ENCODE results near the gene FYN. TPM values are rescaled to one million over a fixed set of nuclear protein-coding genes. Genes with fewer than 3 reads are reported as not detected.
A peak's percentile ranks its signal among the peaks of the same experiment; 100 is the strongest.
"Not testable (repeated sequence)": the region's sequence is repeated elsewhere in the genome, so short reads cannot be mapped to it uniquely, and the experiment has no call there.

FYN gene
- total RNA-seq, 2 donors from 2014 or later, result 287 to 304 TPM

DNA sequence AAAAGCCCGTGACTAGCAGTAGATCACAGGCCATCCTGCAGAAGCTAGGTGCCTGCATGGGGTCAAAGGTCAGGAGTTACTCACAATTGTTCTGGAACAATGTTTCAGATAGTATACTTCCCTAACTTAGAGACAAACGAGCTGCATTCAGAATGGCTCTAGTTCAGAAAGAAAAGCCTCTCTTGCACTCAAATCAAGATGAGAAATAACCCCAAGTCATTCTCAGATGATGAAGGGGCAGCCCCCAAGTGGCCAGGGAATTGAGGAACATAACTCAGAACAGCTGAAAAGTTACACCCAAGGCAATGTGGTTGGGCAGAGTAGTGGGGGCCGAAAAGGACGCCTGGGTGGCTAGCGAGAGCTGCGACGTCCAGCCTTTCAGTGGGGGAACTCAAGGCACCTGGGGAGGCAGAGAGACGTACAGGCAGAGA is 27.8 kb downstream of the FYN start:
- ATAC-seq (peak in 1 of 2 donors; percentile 30), DNase-seq (ENCODE audit: low spot score in 2 of 2) (no peak)
- H3K27ac Mint-ChIP-seq, result peak overlapping the region in 1 of 2 donors; percentile 93
- H3K36me3 Mint-ChIP-seq, result peaks cover 4 to 15% of the 10 kb centered on the region in 2 donors
- H3K9me3 Mint-ChIP-seq, result no peaks in the 10 kb centered on the region

DNA sequence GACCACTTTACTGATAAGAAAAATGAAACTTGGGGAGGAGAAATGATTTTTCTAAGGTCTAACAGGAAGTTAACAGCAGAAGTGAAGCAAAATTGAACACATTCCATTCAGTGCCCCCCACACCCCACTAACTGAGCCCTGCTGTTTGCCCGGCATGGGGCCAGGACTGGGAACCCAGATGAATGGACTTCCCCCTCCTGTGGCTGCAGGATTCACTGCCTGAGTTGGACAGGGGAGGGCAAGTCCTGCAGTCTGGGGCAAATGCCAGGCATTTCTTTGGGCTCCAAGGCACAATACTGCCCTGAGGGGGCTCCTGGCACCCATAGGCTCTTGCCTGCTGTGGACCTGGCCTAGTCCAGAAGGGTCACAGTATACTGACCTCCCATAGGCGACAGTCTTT is 28.3 kb downstream of the FYN start:
- H3K9me3 Mint-ChIP-seq, result no peaks in the 10 kb centered on the region
- DNase-seq (ENCODE audit: low spot score in 2 of 2) (no peak), ATAC-seq (no peak)
- peaks cover 4 to 15% of the 10 kb centered on the region in 2 donors for H3K36me3 Mint-ChIP-seq
- H3K27ac Mint-ChIP-seq, result peak overlapping the region in 1 of 2 donors; percentile 93

DNA sequence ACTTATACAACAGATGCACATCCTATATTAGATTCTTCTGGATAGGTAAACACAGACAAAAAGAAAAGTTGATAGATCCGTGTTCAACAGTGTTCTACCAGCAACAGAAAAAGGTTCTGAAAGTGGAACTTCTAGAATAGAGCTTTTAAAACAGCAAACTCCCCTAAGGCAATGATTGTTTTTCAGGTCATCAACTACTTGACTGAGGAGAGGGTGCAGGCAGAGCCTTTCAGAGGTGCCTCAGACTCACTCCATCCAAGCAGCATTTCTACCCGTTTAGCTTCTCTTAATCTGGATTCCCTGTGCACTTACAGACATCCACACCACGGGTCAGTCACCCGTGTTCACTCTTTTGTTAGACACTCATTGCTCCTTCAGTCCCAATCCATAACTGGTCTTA is 28.9 kb downstream of the FYN start:
- no peaks in the 10 kb centered on the region for H3K9me3 Mint-ChIP-seq
- H3K36me3 Mint-ChIP-seq, result peaks cover 4 to 15% of the 10 kb centered on the region in 2 donors
- ATAC-seq, result no peak
- H3K27ac Mint-ChIP-seq, result peak overlapping the region in 1 of 2 donors; percentile 72
- DNase-seq (ENCODE audit: low spot score in 2 of 2), result no peak

DNA sequence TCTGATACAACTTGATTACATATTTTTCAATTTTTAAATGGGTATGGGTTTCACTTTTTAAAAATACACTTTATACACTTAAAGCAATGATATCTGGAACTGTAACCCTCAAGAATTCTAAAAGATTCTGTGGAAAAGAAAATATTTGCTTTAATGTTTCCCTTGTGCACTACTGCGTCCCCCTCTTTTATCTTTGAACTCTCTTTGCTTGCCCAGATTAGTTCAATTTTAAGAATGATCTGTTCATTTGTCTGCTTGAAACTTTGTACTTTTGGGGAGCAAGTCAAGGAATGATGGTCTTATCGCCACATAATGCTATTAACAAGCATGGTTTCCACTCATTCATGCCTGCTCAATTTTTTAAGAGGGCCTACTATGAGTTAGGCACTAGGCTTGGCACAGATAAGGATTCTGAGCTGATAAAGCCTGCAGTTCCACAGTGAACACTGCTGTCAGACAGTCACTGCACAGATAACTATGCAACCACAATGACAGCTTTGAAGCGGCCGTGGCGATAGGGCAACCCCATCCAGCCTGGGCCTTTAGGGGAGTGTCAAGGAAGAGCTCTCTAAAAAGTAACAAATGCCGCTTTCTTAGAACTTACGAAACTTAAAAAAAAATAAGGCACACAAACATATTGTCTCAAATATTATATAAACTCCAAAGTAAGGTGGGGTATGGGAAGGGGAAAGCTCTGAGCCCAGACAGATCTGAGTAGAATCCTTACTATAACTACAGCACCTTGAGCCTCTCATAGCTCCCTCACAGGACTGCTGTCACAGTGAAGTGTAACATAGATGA is 29.7 kb downstream of the FYN start:
- Mint-ChIP-seq H3K27ac (no peak overlapping the region), H3K9me3 (no peaks in the 10 kb centered on the region), H3K36me3 (peaks cover 4 to 15% of the 10 kb centered on the region in 2 donors)
- peak in 1 of 2 donors; percentile 65 for DNase-seq (ENCODE audit: low spot score in 2 of 2)
- ATAC-seq, result peak; percentile 53 to 60

DNA sequence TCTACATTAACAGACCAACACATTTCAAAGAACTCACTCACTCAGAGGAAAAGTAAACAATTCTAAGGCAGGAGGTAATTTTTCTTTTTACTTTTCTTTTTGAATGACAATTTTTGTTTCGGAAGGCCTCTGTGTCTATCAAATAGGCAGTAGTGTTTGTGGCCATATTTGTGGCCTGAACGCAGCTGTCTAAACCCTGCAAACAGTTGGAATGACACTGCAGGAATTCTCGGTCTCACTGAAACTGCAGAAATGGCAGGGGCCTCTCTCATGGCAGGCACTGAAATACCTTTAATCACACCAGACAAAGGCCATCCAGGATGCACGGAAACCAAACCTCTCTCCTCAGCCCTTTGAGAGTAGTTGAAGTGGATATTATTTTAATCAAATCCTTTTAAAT is 30.4 kb downstream of the FYN start:
- no peak for ATAC-seq
- DNase-seq (ENCODE audit: low spot score in 2 of 2), result no peak
- Mint-ChIP-seq H3K27ac (no peak overlapping the region), H3K36me3 (peaks cover 4 to 15% of the 10 kb centered on the region in 2 donors), H3K9me3 (no peaks in the 10 kb centered on the region)

DNA sequence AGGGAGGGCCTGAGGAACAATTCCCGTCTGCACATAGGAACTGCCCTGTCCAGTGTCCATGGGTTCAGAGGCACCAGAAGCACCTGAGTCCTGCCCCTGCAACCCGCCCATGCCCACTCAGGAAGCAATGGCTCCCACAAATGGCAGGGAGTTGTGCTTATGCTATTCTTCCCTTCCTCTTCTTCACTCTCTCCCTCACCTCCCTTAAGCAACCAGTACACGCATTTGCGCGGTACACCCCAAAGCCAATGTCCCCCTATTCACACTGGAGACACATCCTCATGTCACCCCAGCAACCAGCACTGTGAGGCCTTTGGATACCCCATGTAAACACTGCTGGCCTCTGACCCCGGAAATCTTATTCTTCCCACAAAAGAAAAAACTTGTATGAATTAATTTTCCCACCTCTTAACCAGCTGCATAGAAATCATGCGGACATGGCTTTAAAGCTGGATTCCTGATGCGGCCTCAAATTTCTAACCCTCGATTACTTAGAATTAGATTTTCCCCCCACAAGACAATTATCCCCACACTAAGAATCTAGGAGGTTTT is 30.9 kb downstream of the FYN start:
- Mint-ChIP-seq H3K36me3 (peaks cover 4 to 18% of the 10 kb centered on the region in 2 donors), H3K9me3 (no peaks in the 10 kb centered on the region), H3K27ac (no peak overlapping the region)
- ATAC-seq, result no peak
- DNase-seq (ENCODE audit: low spot score in 2 of 2), result no peak

DNA sequence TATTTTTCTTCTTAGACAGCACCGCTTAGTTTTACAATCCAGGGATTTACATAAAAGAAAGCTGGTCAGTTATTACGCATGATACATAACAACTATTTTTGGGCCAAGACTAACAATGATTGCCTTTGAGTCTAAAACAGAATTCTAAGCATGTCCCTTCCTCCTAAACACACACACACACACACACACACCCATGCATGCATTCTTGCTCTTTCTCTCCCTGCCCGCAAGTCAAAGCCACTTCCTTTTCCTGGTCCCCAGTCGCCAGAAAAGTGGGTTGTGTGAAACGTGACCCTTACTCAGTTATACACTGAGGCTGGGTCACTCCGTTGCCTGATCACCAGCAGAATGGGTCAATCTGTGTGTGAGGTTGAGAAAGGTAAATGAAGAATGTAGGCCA is 31.4 kb downstream of the FYN start:
- H3K36me3 Mint-ChIP-seq, result peaks cover 4 to 20% of the 10 kb centered on the region in 2 donors
- H3K9me3 Mint-ChIP-seq, result no peaks in the 10 kb centered on the region
- DNase-seq (ENCODE audit: low spot score in 2 of 2) (peak in 1 of 2 donors; percentile 72), ATAC-seq (no peak)
- no peak overlapping the region for H3K27ac Mint-ChIP-seq

DNA sequence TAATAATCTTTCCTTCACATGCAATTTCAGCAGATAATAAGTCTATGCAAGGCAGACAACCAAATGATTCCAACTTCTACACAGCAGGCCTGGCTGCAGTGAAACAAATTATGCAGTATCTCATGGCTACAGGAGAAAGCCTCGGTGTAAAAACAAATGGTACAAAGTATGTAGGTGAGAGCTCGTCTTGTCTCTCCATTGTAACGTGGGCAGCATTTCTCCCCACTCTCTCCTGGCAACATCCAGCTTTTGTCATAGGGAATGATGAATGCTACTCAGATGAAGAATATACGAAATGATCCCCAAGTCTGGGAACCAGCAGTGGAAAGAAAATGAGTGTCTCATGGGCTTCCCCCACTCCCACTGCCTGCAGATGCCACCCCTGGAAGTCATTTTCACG is 32.4 kb downstream of the FYN start:
- no peak for ATAC-seq

DNA sequence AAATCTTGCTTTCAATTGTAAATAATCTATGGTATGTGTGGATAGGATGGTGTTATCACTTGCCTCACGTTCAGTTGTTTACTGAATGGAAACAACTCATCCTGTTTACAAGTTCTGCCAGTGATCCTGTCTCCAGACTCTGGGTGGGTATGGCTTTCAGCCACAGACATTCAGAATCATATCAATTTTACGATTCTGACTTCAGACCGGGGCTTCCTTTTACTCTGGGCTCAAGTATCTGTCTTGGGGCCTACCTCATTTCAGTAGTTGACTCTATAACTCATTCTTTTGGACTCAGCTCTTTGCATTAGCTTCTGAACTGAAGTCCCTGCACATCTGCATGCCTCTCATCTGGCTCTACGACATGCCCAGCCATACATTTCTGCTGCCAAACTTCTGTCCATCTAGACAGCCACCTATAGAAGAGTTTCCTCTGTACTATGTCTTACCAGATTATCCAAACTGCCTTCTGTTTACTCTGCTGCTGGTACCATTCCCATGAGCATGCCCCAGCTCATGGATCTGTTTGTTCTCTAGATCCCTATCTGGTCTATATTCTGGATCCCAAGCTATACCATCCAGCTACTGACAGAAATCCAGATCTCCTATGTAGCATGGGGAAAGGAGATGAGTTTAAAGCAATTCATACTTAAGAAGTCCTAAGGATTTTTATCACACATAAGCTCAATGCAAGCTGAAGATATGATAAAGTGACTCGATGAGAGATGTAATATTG is 34.3 kb downstream of the FYN start:
- ATAC-seq, result peak; percentile 48 to 72
- peak in 1 of 2 donors; percentile 58 for DNase-seq (ENCODE audit: low spot score in 2 of 2)
- Mint-ChIP-seq H3K27ac (peak overlapping the region; percentile 91 to 97), H3K9me3 (no peaks in the 10 kb centered on the region), H3K36me3 (peaks cover 11 to 24% of the 10 kb centered on the region in 2 donors)

More for the DNA sequence above, 32.4 kb downstream of the FYN start:
- H3K9me3 Mint-ChIP-seq, result no peaks in the 10 kb centered on the region
- peaks cover 5 to 24% of the 10 kb centered on the region in 2 donors for H3K36me3 Mint-ChIP-seq
- peak overlapping the region in 1 of 2 donors; percentile 22 for H3K27ac Mint-ChIP-seq
- DNase-seq (ENCODE audit: low spot score in 2 of 2), result no peak

DNA sequence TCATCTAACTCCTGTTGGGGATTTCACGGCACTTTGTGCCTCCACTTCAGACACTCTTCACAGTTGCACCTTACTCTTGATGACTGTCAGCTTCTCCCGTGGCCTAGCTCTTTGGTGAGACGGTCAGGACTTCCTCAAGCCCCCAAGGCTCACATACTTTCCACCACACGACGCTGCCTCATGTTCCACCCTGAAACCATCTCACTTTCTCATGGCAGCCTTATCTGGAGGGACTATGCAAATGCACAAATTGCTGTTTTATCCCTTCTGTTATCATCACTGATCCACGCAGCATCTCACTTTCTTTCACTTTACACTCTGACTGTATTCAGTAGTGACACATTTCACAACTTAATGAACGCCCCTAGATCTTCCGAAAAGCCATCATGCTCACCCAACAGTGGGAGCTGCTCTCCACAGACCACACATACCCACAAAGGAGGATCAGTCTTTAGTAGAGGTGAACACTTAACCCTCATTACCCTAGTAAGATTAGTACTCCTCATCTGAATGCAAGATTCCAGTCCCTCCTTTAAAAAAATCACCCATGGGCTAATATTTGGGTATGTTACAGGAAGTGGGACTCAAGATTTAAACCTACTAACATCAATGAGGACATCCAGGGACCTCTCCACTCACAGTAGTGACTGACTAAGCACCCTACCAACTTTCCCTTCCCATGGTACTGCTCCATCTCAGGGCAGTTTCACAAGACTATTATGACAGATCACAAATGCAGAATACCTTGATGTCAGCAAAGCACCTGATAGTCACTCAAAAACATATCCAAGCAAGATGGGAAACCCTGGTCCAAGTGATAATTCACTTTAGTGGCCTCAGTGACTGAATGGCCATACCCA is 35.4 kb downstream of the FYN start:
- DNase-seq (ENCODE audit: low spot score in 2 of 2) (peak; percentile 57 to 78), ATAC-seq (peak; percentile 78 to 82)
- Mint-ChIP-seq H3K9me3 (no peaks in the 10 kb centered on the region), H3K27ac (peak overlapping the region; percentile 91 to 97), H3K36me3 (peaks cover 11 to 24% of the 10 kb centered on the region in 2 donors)

DNA sequence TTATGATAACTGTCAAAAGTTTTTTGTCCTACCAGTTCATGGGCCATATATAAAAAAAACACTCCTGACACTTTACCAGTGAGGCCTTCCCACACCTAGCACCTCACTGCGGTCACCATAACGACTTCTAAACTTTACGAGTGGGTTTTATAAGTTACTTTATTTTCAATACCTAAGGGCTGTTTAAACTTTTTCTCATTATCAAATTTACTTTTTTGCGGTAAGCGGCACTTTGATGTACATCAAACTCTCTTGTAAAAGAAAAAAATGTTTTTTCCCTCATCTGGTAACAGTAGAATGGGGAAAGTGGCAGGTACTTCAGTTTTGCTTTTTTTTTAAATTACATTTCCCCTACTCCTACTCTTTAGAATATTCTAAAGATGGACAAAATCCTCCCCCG is 36.2 kb downstream of the FYN start:
- Mint-ChIP-seq H3K27ac (peak overlapping the region; percentile 91 to 97), H3K9me3 (no peaks in the 10 kb centered on the region), H3K36me3 (peaks cover 11 to 25% of the 10 kb centered on the region in 2 donors)
- DNase-seq (ENCODE audit: low spot score in 2 of 2) (no peak), ATAC-seq (no peak)

DNA sequence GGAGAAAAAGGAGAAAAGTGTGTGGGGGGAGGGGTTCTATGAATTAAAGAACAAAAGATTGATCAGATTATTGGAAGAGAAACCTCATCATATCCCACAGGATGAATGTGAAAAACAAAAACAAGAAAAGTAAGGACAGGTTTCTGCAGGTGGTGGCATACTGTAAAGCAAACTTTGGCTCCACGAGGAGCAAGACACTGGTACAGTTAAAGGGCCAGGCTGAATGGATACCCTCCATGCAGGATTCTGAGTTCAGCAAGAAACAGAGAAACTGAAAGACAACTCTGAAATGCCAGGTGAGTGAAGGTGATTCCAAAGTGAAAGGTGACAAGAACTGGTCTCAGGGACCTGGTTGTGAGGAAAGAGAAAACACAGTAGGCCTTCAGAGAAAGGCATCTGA is 37.4 kb downstream of the FYN start:
- H3K27ac Mint-ChIP-seq, result peak overlapping the region; percentile 87 to 91
- ATAC-seq (no peak), DNase-seq (ENCODE audit: low spot score in 2 of 2) (no peak)
- no peaks in the 10 kb centered on the region for H3K9me3 Mint-ChIP-seq
- peaks cover 11 to 22% of the 10 kb centered on the region in 2 donors for H3K36me3 Mint-ChIP-seq

DNA sequence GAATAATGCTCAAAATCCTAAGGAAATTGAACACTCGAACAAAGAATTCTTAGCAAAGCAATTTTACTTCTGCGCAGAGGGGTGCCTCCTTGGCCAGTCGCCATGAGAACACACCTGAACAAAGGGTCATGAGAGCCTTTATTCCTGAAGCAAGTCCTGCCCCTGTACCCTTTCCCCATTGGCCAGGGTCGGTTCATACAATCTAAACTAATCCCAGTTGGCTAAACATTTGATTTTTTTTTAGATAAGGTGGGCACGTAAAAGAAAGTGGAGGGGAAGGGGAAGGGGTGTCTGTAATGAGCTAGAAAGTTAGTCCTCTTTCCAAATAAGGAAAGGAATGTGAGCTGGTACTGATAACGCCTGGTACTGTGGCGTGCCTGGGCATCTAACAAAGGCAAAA is 37.9 kb downstream of the FYN start:
- not testable (repeated sequence) for ATAC-seq; DNase-seq (ENCODE audit: low spot score in 2 of 2); H3K9me3 Mint-ChIP-seq
- Mint-ChIP-seq H3K36me3 (peaks cover 11 to 26% of the 10 kb centered on the region in 2 donors), H3K27ac (peak overlapping the region; percentile 87 to 91)

DNA sequence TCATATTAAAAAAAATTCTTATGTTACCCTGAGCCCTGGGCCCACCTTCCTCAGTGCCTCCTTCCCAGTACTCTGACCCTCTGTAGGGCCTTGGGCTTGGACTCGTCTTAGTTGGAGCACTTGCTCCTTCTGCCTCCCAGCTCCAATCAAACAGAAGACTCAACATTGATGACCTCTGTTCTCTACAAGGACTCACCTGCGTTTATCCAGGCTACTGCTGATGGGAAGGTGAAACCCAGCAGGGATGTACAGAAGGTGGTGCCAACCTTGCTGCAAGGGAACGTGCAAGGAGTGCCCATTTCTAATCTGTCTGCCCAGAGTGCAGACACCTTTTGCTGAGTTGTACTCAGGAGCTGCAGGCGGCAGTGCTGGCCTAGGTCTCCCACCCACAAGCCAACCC is 38.9 kb downstream of the FYN start:
- no peaks in the 10 kb centered on the region for H3K9me3 Mint-ChIP-seq
- ATAC-seq, result no peak
- peaks cover 12 to 33% of the 10 kb centered on the region in 2 donors for H3K36me3 Mint-ChIP-seq
- H3K27ac Mint-ChIP-seq, result peak overlapping the region in 1 of 2 donors; percentile 40
- DNase-seq (ENCODE audit: low spot score in 2 of 2), result no peak

DNA sequence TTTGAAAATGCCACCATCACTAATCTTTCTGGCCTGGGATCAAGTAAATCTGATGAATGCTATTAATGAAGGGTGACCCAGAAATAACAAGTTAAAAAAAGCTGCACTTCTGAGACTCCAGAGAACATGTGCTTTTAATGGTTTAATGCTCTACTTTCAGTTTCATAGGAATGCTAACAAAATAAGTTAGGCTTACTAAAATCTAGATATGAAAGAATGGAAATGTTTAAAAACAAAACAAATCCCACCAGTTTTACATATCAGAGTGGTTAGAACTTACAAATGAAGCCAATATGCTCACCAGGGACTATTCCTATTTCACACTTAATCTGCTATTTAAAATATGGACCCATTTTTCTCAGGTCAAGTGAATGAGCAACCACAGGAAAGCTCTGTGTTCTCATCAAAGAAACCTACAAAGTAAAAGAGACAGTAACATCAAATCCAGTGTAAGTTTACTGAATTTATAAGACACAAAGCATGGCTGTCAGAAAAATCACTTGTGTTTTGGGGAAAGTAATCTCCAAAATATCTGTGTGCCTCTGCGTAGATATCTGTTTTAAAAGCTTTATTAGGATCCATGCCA is 40.3 kb downstream of the FYN start:
- DNase-seq (ENCODE audit: low spot score in 2 of 2) (no peak), ATAC-seq (no peak)
- no peaks in the 10 kb centered on the region for H3K9me3 Mint-ChIP-seq
- H3K27ac Mint-ChIP-seq, result peak overlapping the region; percentile 51 to 76
- H3K36me3 Mint-ChIP-seq, result peaks cover 16 to 43% of the 10 kb centered on the region in 2 donors

DNA sequence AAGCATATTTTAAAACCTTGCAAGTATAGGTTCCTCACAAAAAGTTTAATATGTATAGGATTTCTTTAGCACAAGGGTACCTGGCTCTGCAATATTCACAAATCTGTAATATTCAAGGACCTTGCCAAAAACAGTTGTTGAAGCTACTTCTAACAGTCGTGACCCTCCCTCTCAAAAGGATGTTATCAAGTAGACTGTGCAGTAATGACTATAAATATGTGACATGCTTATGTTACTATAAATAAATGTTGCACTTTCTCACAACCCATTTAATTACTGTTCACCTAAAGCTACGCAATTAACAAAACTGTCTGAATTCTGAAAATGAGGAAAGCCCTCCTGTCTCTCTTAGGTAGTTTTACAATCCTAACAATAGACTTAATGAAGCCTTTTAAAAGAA is 41.8 kb downstream of the FYN start:
- H3K9me3 Mint-ChIP-seq, result no peaks in the 10 kb centered on the region
- DNase-seq (ENCODE audit: low spot score in 2 of 2) (no peak), ATAC-seq (no peak)
- H3K27ac Mint-ChIP-seq, result no peak overlapping the region
- H3K36me3 Mint-ChIP-seq, result peaks cover 16 to 39% of the 10 kb centered on the region in 2 donors

Data from activated naive CD4-positive, alpha-beta T cell treated with anti-CD3 and anti-CD28 coated beads, Interleukin-2, amount 50 U/mL, for 72 hours (primary cell).